K562 (cell line): ENCODE results near the gene MBP. TPM values are rescaled to one million over a fixed set of nuclear protein-coding genes. Genes with fewer than 3 reads are reported as not detected.

Experiments used
- ATAC-seq: fragments of 200-7000 bp; cut with Tn5 transposase; 3 replicates; pipeline ENCODE4 v1.9.1; 2020; ENCODE audit warnings: moderate library complexity
- BruUV-seq: library from RNA; stranded (reverse); fragments of 400-500 nt; replicated peaks from 2 replicates; lab custom pipeline; 2021; lab: Mats Ljungman, UMichigan
- CTCF ChIA-PET: fragments of 300-600 bp; formaldehyde crosslinking; extraction: SDS; loops from one replicate; lab custom pipeline; 2021; ENCODE audit warnings: low intra/inter-chr PET ratio; lab: Yijun Ruan, JAX
- POLR2A ChIA-PET: fragments of 300-600, 350-650 bp; sonication (Branson Sonifier 250); formaldehyde crosslinking; extraction: SDS; loops from one replicate; lab custom pipeline; 2021; ENCODE audit warnings: antibody characterized with exemption, inconsistent platforms; lab: Yijun Ruan, JAX
- DNase-seq, 4 experiments: peaks; one replicate each; pipeline versions ENCODE4 v3.0.0 to v3.0.0-alpha.2; 2011 to 2018; ENCODE audit warnings: low spot score in 3 of 4, mixed read lengths in 3 of 4; ENCODE audit errors: extremely low read depth in 1 of 4
- FAIRE-seq: peaks from 2 replicates; lab custom pipeline; 2011; peaks lifted over from hg19 to GRCh38; lab: Jason Lieb, UNC
- H2AFZ ChIP-seq: 2 replicates; pipeline ENCODE4 v1.6.0; 2011; ENCODE audit warnings: low read depth, low read length, control low read depth, inconsistent platforms
- H3K27ac ChIP-seq: fragments of 200-600 bp; 3 replicates; pipeline ENCODE4 v1.8.0; 2011; ENCODE audit warnings: low read depth, mild to moderate bottlenecking, control low read depth, inconsistent platforms, low read length, moderate library complexity, mixed read lengths; ENCODE audit errors: extremely low read depth
- H3K27me3 ChIP-seq, 2 experiments: fragments of 300-600 bp in 1 of 2; 2 replicates in 1 of 2; 3 replicates in 1 of 2; pipeline versions ENCODE4 v1.6.0 to v1.8.0; 2011; ENCODE audit warnings: inconsistent platforms in 2 of 2, low read length in 2 of 2, mild to moderate bottlenecking in 1 of 2, mixed read lengths in 1 of 2, moderate library complexity in 1 of 2; ENCODE audit not compliant: control insufficient read depth in 2 of 2, insufficient read depth in 2 of 2
- H3K36me3 ChIP-seq: fragments of 300-600 bp; 3 replicates; pipeline ENCODE4 v1.8.0; 2011; ENCODE audit warnings: mild to moderate bottlenecking, low read length, inconsistent platforms; ENCODE audit not compliant: control insufficient read depth, insufficient read depth
- H3K4me1 ChIP-seq, 2 experiments: fragments of 200-600 bp in 1 of 2; replicated peaks in 1 of 2; 2 replicates in 1 of 2; 3 replicates in 1 of 2; pipeline versions ENCODE4 v1.5.1 to v1.8.0; 2011; ENCODE audit warnings: inconsistent platforms in 2 of 2, low read length in 2 of 2, mild to moderate bottlenecking in 1 of 2, mixed read lengths in 1 of 2, moderate library complexity in 1 of 2; ENCODE audit not compliant: control insufficient read depth in 2 of 2, insufficient read depth in 2 of 2
- H3K4me2 ChIP-seq: 2 replicates; pipeline ENCODE4 v1.6.1; 2011; ENCODE audit warnings: low read length, control low read depth, inconsistent platforms, mixed read lengths; ENCODE audit not compliant: insufficient read depth
- H3K4me3 ChIP-seq: fragments of 200-600 bp; sonication (generic), shearing (Covaris generic); 2 replicates; pipeline ENCODE4 v1.5.1; 2016; ENCODE audit warnings: control low read depth, inconsistent platforms
- H3K79me2 ChIP-seq: fragments of 200-600 bp; 3 replicates; pipeline ENCODE4 v1.8.0; 2011; ENCODE audit warnings: low read length, inconsistent platforms; ENCODE audit not compliant: control insufficient read depth, insufficient read depth
- H3K9ac ChIP-seq, 2 experiments: 2 replicates each; pipeline versions ENCODE4 v1.6.0 to v1.6.1; 2011; ENCODE audit warnings: low read depth in 2 of 2, low read length in 2 of 2, control low read depth in 1 of 2, inconsistent platforms in 1 of 2, mild to moderate bottlenecking in 1 of 2, mixed read lengths in 1 of 2; ENCODE audit not compliant: insufficient read depth in 1 of 2
- H3K9me1 ChIP-seq: one replicate; pipeline ENCODE4 v1.6.0; 2011; ENCODE audit warnings: inconsistent platforms, mild to moderate bottlenecking, low read length, moderate library complexity; ENCODE audit not compliant: control insufficient read depth, insufficient read depth
- H3K9me3 ChIP-seq: replicated peaks from 2 replicates; pipeline ENCODE4 v1.5.1; 2011; ENCODE audit warnings: low read depth, low read length, inconsistent platforms; ENCODE audit not compliant: control insufficient read depth, insufficient read depth
- H4K20me1 ChIP-seq: replicated peaks from 2 replicates; pipeline ENCODE4 v1.6.1; 2011; ENCODE audit warnings: low read length, inconsistent platforms, mixed read lengths; ENCODE audit not compliant: control insufficient read depth, insufficient read depth
- JUN ChIP-seq, 2 experiments: sonication (generic) in 1 of 2; formaldehyde crosslinking in 1 of 2; IDR thresholded peaks; 2 replicates each; pipeline versions ENCODE4 v1.6.1 to v1.8.0; 2012 to 2022; ENCODE audit warnings: borderline replicate concordance in 2 of 2, mild to moderate bottlenecking in 2 of 2, improper control_type of control experiment in 1 of 2, low read depth in 1 of 2, low read length in 1 of 2, missing genetic modification reagents in 1 of 2
- L3MBTL2 ChIP-seq: fragments of 450-650 bp; IDR thresholded peaks from 2 replicates; pipeline ENCODE4 v1.6.1; 2016; ENCODE audit warnings: mild to moderate bottlenecking, moderate library complexity
- LARP7 ChIP-seq: fragments of 450-650 bp; IDR thresholded peaks from 2 replicates; pipeline ENCODE4 v1.6.1; 2016
- RNF2 ChIP-seq: sonication (generic); IDR thresholded peaks from 2 replicates; pipeline ENCODE4 v1.6.1; 2016
- SAFB ChIP-seq: fragments of 200-400 bp; formaldehyde crosslinking; IDR thresholded peaks from 2 replicates; pipeline ENCODE4 v1.6.1; 2017; ENCODE audit warnings: low read depth, low read length, borderline replicate concordance
- ZNF395 ChIP-seq: fragments of 200-800 bp; sonication (Bioruptor generic); IDR thresholded peaks from 2 replicates; pipeline ENCODE4 v1.6.1; 2017; ENCODE audit warnings: missing genetic modification characterization, missing compliant biosample characterization
- WGBS: fragments of 100-300 bp; shearing (Covaris generic); methylation state at CpG from one replicate; pipeline ENCODE4 v1.1.6; 2016; ENCODE audit warnings: low coverage, mixed read lengths; ENCODE audit not compliant: insufficient coverage; ENCODE audit errors: missing lambda C conversion rate; 5-methylcytosine and 5-hydroxymethylcytosine counted together
- in situ Hi-C: fragments of 300-500 bp; cut with MboI; formaldehyde crosslinking; loops from 4 replicates; pipeline ENCODE4 v1.15.0; 2018; ENCODE audit warnings: inconsistent platforms, mixed read lengths
- intact Hi-C: fragments of 100-400 bp; cut with micrococcal nuclease; formaldehyde crosslinking; loops from 2 replicates; pipeline ENCODE4 v1.14.2; 2022
- polyA plus RNA-seq, 8 experiments: library from polyadenylated mRNA; depleted of rRNA in 4 of 8; stranded (reverse) in 5 of 8; unstranded in 3 of 8; fragments of >200 nt; fragmentation: Nextera tagmentation in 2 of 8; fragmentation: Illumina TruSeq in 1 of 8; extraction: Ambion mirVana in 2 of 8; extraction: Trizol in 1 of 8; gene quantifications; 2 replicates each; pipeline versions ENCODE4 v1.2.1 to v1.2.3, GENCODE V29; 2011 to 2014; ENCODE audit warnings: inconsistent platforms in 1 of 8, missing spikeins in 1 of 8
- total RNA-seq, 7 experiments: library from RNA; depleted of rRNA in 6 of 7; stranded (reverse); fragments of >200 nt in 6 of 7; fragmentation: Illumina TruSeq in 2 of 7; extraction: Trizol in 2 of 7; gene quantifications; 2 replicates each; pipeline versions ENCODE4 v1.2.1 to v1.2.3, GENCODE V29; 2011 to 2021; ENCODE audit warnings: low replicate concordance in 1 of 7

The MBP gene
- total and polyA plus RNA-seq, 9 of the 15 experiments (the other 6 are each of a cell fraction or from before 2014, with no cell fraction given) = 0.09 TPM; not detected in 8

GRCh38 chr18:77081390-77081778 lies 51.2 kb downstream of the MBP start (continued):
- TF ChIP-seq ZNF395 (CRISPR knock-in tag) (no peak), LARP7 (no peak), SAFB (no peak), L3MBTL2 (no peak)

- in situ Hi-C loops (no loop called here), intact Hi-C loops (no loop called here)
- ATAC-seq = no peak
- FAIRE-seq = no peak
- Histone ChIP-seq H3K79me2 (no peaks in the 10 kb centered on the region), H3K9me1 (no peaks in the 10 kb centered on the region), H3K9me3 (no peaks in the 10 kb centered on the region), H4K20me1 (no peaks in the 10 kb centered on the region), H3K4me2 (no peak overlapping the region), H3K9ac (no peak overlapping the region), H3K27ac (no peak overlapping the region), H3K36me3 (no peaks in the 10 kb centered on the region), H3K4me3 (no peak overlapping the region), H3K4me1 (no peaks in the 10 kb centered on the region; a peak in 2 of 5 replicates), H3K27me3 (peaks cover 0 to 22% of the 10 kb centered on the region in 2 experiments; a peak in 2 of 5 replicates), H2AFZ (no peak overlapping the region)
- no peak for DNase-seq
- CTCF ChIA-PET = no interaction called here
- no TSS peak for BruUV-seq
- TF ChIP-seq RNF2 (no peak), JUN (IDR thresholded peaks at IDR 0.05; ENCODE audit: borderline replicate concordance, low read depth, low read length) (no peak), JUN (CRISPR knock-in tag; IDR thresholded peaks at IDR 0.05; ENCODE audit: borderline replicate concordance) (no peak)
- POLR2A ChIA-PET = no interaction called here
- WGBS = 2% methylated on average over 12 of the region's 12 CpGs
Measured at GRCh38 chr18:77079954-77080682, 52.5 kb downstream of the MBP start.
